IMR-90 (cell line): ENCODE results near the gene ADARB2.

ENCODE experiments used
- CEBPB ChIP-seq: IDR thresholded peaks from 2 replicates; pipeline ENCODE4 v1.6.1; 2012; ENCODE audit warnings: low read depth, low read length, improper control_type of control experiment
- CHD1 ChIP-seq: IDR thresholded peaks from 2 replicates; pipeline ENCODE4 v1.6.1; 2012; ENCODE audit warnings: low read depth, low read length, improper control_type of control experiment
- POLR2A ChIP-seq: IDR thresholded peaks from 2 replicates; pipeline ENCODE4 v1.6.1; 2012; ENCODE audit warnings: mild to moderate bottlenecking, low read depth, low read length
- RAD21 ChIP-seq: IDR thresholded peaks from 2 replicates; pipeline ENCODE4 v1.6.1; 2012; ENCODE audit warnings: low read length, improper control_type of control experiment
- RCOR1 ChIP-seq: IDR thresholded peaks from 2 replicates; pipeline ENCODE4 v1.6.1; 2012; ENCODE audit warnings: mild to moderate bottlenecking, low read length, improper control_type of control experiment; ENCODE audit not compliant: insufficient replicate concordance
- SMC3 ChIP-seq: fragments of 150-350 bp; IDR thresholded peaks from 2 replicates; pipeline ENCODE4 v1.6.1; 2016; ENCODE audit warnings: low read depth, mild to moderate bottlenecking, antibody characterized with exemption, low read length, moderate library complexity
- TF ChIP-seq, protein P1 (sequence below): conservative IDR thresholded peaks from 2 replicates; pipeline ENCODE4 v1.5.1; 2012; ENCODE audit warnings: mild to moderate bottlenecking, low read depth, low read length, improper control_type of control experiment
- TF ChIP-seq, protein P2 (sequence below): fragments of 150-350 bp; IDR thresholded peaks from 2 replicates; pipeline ENCODE4 v1.6.1; 2016; ENCODE audit warnings: low read depth, mild to moderate bottlenecking, low read length, moderate library complexity, borderline replicate concordance

DNA sequence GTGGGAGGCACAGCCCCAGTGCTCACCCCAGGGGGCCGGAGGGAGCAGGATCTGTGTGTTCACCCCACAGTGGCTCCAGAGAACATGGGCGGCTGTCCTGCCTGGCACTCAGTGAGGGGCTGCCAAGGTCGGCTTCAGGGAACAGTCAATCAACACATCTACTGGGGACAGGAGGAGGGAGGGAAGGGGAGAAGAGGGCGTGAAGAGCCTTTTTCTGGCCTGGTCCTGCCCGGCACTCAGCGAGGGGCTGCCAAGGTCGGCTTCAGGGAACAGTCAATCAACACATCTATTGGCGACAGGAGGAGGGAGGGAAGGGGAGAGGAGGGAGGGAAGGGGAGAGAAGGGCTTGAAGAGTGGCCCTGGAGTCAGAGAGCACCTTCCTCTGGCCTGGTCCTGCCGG is 184.9 kb downstream of the ADARB2 start:
- no peak for TF ChIP-seq POLR2A
- TF ChIP-seq, protein P1, sequence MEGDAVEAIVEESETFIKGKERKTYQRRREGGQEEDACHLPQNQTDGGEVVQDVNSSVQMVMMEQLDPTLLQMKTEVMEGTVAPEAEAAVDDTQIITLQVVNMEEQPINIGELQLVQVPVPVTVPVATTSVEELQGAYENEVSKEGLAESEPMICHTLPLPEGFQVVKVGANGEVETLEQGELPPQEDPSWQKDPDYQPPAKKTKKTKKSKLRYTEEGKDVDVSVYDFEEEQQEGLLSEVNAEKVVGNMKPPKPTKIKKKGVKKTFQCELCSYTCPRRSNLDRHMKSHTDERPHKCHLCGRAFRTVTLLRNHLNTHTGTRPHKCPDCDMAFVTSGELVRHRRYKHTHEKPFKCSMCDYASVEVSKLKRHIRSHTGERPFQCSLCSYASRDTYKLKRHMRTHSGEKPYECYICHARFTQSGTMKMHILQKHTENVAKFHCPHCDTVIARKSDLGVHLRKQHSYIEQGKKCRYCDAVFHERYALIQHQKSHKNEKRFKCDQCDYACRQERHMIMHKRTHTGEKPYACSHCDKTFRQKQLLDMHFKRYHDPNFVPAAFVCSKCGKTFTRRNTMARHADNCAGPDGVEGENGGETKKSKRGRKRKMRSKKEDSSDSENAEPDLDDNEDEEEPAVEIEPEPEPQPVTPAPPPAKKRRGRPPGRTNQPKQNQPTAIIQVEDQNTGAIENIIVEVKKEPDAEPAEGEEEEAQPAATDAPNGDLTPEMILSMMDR: no peak
- no peak for TF ChIP-seq RAD21
- no peak for TF ChIP-seq SMC3
- no peak for TF ChIP-seq CHD1
- no peak for TF ChIP-seq RCOR1
- TF ChIP-seq, protein P2, sequence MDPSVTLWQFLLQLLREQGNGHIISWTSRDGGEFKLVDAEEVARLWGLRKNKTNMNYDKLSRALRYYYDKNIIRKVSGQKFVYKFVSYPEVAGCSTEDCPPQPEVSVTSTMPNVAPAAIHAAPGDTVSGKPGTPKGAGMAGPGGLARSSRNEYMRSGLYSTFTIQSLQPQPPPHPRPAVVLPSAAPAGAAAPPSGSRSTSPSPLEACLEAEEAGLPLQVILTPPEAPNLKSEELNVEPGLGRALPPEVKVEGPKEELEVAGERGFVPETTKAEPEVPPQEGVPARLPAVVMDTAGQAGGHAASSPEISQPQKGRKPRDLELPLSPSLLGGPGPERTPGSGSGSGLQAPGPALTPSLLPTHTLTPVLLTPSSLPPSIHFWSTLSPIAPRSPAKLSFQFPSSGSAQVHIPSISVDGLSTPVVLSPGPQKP: no peak
- no peak for TF ChIP-seq CEBPB
